SK-N-SH treated with all-trans-retinoic acid at 6 μM for 48 hours (cell line): ENCODE data around the gene GPC6.

Experiments
- ATAC-seq: fragments of 200-7000 bp; cut with Tn5 transposase; 3 replicates; pipeline ENCODE4 v1.9.1; 2020; ENCODE audit warnings: mild to moderate bottlenecking, moderate library complexity
- BACH2 ChIP-seq: fragments of 250-450 bp; sonication (Bioruptor Pico); IDR thresholded peaks from 2 replicates; pipeline ENCODE4 v1.9.0; 2021; ENCODE audit warnings: mild to moderate bottlenecking, borderline replicate concordance
- CSDC2 ChIP-seq: fragments of 250-450 bp; sonication (Bioruptor Pico); IDR thresholded peaks from 2 replicates; pipeline ENCODE4 v1.5.0; 2020; ENCODE audit warnings: mild to moderate bottlenecking, moderate library complexity
- GLIS3 ChIP-seq: fragments of 250-450 bp; sonication (Bioruptor Pico); IDR thresholded peaks from 2 replicates; pipeline ENCODE4 v1.5.0; 2020; ENCODE audit warnings: mild to moderate bottlenecking, moderate library complexity
- ISL1 ChIP-seq: fragments of 250-450 bp; sonication (Bioruptor Pico); IDR thresholded peaks from 2 replicates; pipeline ENCODE4 v2.1.2; 2022; ENCODE audit warnings: mild to moderate bottlenecking, moderate library complexity
- OSR1 ChIP-seq: fragments of 250-450 bp; sonication (Bioruptor Pico); IDR thresholded peaks from 2 replicates; pipeline ENCODE4 v1.8.0; 2022; ENCODE audit warnings: moderate library complexity, mild to moderate bottlenecking, inconsistent platforms
- PPARA ChIP-seq: fragments of 250-450 bp; sonication (Bioruptor Pico); IDR thresholded peaks from 2 replicates; pipeline ENCODE4 v1.5.0; 2020; ENCODE audit warnings: mild to moderate bottlenecking, borderline replicate concordance
- RARB ChIP-seq: fragments of 250-450 bp; sonication (Bioruptor Pico); IDR thresholded peaks from 2 replicates; pipeline ENCODE4 v1.8.0; 2021; ENCODE audit warnings: mild to moderate bottlenecking, moderate library complexity
- SNAI2 ChIP-seq: fragments of 250-450 bp; sonication (Bioruptor Pico); IDR thresholded peaks from 2 replicates; pipeline ENCODE4 v1.5.0; 2020; ENCODE audit warnings: mild to moderate bottlenecking, moderate library complexity
- TCF4 ChIP-seq: fragments of 250-450 bp; sonication (Bioruptor Pico); IDR thresholded peaks from 2 replicates; pipeline ENCODE4 v1.8.0; 2021; ENCODE audit warnings: mild to moderate bottlenecking, moderate library complexity, borderline replicate concordance
- TOX ChIP-seq: fragments of 250-450 bp; sonication (Bioruptor Pico); IDR thresholded peaks from 2 replicates; pipeline ENCODE4 v1.8.0; 2021; ENCODE audit warnings: mild to moderate bottlenecking, moderate library complexity, borderline replicate concordance
- ZC3H10 ChIP-seq: fragments of 250-450 bp; sonication (Bioruptor Pico); IDR thresholded peaks from 2 replicates; pipeline ENCODE4 v1.5.1; 2021; ENCODE audit warnings: mild to moderate bottlenecking, moderate library complexity
- ZFP3 ChIP-seq: fragments of 250-450 bp; sonication (Bioruptor Pico); IDR thresholded peaks from 2 replicates; pipeline ENCODE4 v1.5.0; 2020; ENCODE audit warnings: mild to moderate bottlenecking, moderate library complexity
- ZFP30 ChIP-seq: fragments of 450-650 bp; formaldehyde crosslinking; IDR thresholded peaks from 2 replicates; pipeline ENCODE4 v1.5.0; 2022; ENCODE audit warnings: mild to moderate bottlenecking, moderate library complexity
- ZNF565 ChIP-seq: fragments of 450-650 bp; formaldehyde crosslinking; conservative IDR thresholded peaks from 2 replicates; pipeline ENCODE4 v1.5.0; 2020; ENCODE audit warnings: low read depth, mild to moderate bottlenecking, moderate library complexity
- ZNF70 ChIP-seq: fragments of 450-650 bp; formaldehyde crosslinking; IDR thresholded peaks from 2 replicates; pipeline ENCODE4 v1.5.0; 2020; ENCODE audit warnings: mild to moderate bottlenecking, moderate library complexity
- ZNF8 ChIP-seq: fragments of 450-650 bp; formaldehyde crosslinking; IDR thresholded peaks from 2 replicates; pipeline ENCODE4 v1.5.0; 2020; ENCODE audit warnings: mild to moderate bottlenecking, moderate library complexity
- TF ChIP-seq, protein P1 (sequence below): fragments of 250-450 bp; sonication (Bioruptor Pico); IDR thresholded peaks from 2 replicates; pipeline ENCODE4 v1.8.0; 2021; ENCODE audit warnings: low read depth, mild to moderate bottlenecking, moderate library complexity, borderline replicate concordance
- TF ChIP-seq, protein P2 (sequence below): fragments of 250-450 bp; sonication (Bioruptor Pico); IDR thresholded peaks from 2 replicates; pipeline ENCODE4 v1.5.1; 2021; ENCODE audit warnings: mild to moderate bottlenecking, moderate library complexity
- TF ChIP-seq, protein P3 (sequence below): fragments of 250-450 bp; sonication (Bioruptor Pico); IDR thresholded peaks from 2 replicates; pipeline ENCODE4 v1.5.1; 2020; ENCODE audit warnings: low read depth, mild to moderate bottlenecking, moderate library complexity
- TF ChIP-seq, protein P4 (sequence below): fragments of 250-450 bp; sonication (Bioruptor Pico); IDR thresholded peaks from 2 replicates; pipeline ENCODE4 v1.8.0; 2020; ENCODE audit warnings: mild to moderate bottlenecking, moderate library complexity, borderline replicate concordance

Gene GPC6

DNA sequence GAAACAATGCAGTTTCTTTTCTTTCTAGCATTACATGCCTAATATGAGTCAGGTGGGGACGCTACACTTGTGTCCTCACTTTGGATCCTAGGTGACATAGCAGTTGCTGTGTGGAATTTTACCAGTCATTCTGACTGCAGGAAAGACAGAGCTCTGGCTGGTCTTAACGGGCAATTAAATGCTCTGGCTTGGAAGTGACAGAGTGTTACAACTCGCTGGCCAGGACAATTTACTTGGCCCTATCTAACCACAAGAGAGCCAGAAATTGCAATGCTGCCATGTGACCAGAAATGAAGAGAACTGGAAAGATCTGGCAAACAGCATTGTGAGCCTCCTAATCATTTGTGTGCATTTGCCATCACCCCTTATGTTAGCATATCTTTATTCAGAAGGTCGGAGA lies 901.8 kb downstream of the GPC6 start:
- ATAC-seq = no peak

DNA sequence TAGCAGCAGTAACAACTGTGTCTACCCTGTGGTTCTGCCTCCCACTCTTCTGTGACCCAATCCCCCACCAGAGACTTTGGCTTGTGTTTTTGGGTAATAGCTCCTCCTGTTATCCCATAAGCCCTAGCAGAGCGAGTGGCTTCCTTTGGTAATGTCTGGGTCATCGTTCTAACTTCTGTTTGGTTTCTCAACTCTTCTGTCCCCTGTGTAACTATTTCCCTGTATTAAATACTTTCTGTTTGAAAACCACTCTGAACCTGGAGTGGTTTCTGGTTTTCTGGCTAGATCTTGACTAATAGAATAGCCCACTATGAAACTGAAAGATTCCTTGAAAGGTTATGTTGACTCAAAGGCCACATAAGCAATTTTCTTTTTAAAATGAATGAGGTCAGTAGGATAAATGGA lies 902.9 kb downstream of the GPC6 start:
- no peak for ATAC-seq
- TF ChIP-seq, protein P1, sequence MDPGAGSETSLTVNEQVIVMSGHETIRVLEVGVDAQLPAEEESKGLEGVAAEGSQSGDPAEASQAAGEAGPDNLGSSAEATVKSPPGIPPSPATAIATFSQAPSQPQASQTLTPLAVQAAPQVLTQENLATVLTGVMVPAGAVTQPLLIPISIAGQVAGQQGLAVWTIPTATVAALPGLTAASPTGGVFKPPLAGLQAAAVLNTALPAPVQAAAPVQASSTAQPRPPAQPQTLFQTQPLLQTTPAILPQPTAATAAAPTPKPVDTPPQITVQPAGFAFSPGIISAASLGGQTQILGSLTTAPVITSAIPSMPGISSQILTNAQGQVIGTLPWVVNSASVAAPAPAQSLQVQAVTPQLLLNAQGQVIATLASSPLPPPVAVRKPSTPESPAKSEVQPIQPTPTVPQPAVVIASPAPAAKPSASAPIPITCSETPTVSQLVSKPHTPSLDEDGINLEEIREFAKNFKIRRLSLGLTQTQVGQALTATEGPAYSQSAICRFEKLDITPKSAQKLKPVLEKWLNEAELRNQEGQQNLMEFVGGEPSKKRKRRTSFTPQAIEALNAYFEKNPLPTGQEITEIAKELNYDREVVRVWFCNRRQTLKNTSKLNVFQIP = no peak
- no peak for TF ChIP-seq ZC3H10 (CRISPR knock-in tag)
- TF ChIP-seq, protein P2, sequence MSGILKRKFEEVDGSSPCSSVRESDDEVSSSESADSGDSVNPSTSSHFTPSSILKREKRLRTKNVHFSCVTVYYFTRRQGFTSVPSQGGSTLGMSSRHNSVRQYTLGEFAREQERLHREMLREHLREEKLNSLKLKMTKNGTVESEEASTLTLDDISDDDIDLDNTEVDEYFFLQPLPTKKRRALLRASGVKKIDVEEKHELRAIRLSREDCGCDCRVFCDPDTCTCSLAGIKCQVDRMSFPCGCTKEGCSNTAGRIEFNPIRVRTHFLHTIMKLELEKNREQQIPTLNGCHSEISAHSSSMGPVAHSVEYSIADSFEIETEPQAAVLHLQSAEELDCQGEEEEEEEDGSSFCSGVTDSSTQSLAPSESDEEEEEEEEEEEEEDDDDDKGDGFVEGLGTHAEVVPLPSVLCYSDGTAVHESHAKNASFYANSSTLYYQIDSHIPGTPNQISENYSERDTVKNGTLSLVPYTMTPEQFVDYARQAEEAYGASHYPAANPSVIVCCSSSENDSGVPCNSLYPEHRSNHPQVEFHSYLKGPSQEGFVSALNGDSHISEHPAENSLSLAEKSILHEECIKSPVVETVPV (CRISPR knock-in tag) = no peak
- TF ChIP-seq, protein P3, sequence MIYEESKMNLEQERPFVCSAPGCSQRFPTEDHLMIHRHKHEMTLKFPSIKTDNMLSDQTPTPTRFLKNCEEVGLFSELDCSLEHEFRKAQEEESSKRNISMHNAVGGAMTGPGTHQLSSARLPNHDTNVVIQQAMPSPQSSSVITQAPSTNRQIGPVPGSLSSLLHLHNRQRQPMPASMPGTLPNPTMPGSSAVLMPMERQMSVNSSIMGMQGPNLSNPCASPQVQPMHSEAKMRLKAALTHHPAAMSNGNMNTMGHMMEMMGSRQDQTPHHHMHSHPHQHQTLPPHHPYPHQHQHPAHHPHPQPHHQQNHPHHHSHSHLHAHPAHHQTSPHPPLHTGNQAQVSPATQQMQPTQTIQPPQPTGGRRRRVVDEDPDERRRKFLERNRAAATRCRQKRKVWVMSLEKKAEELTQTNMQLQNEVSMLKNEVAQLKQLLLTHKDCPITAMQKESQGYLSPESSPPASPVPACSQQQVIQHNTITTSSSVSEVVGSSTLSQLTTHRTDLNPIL (CRISPR knock-in tag) = no peak
- no peak for TF ChIP-seq OSR1
- no peak for TF ChIP-seq ZFP30

More for the DNA sequence above, 901.8 kb downstream of the GPC6 start:
- TF ChIP-seq TCF4 (CRISPR knock-in tag) = no peak
- no peak for TF ChIP-seq ZFP30
- TF ChIP-seq ZNF565 (CRISPR knock-in tag) = no peak
- TF ChIP-seq ZNF70 (CRISPR knock-in tag) = no peak
- no peak for TF ChIP-seq ZNF8
- TF ChIP-seq SNAI2 (CRISPR knock-in tag) = no peak
- no peak for TF ChIP-seq GLIS3 (CRISPR knock-in tag)
- TF ChIP-seq TOX (CRISPR knock-in tag) = no peak
- TF ChIP-seq, protein P3 (CRISPR knock-in tag) = no peak
- TF ChIP-seq PPARA (CRISPR knock-in tag) = no peak
- TF ChIP-seq, protein P1 = no peak
- TF ChIP-seq CSDC2 (CRISPR knock-in tag) = no peak
- no peak for TF ChIP-seq ISL1
- no peak for TF ChIP-seq BACH2 (CRISPR knock-in tag)
- TF ChIP-seq ZFP3 (CRISPR knock-in tag) = no peak
- TF ChIP-seq, protein P4, sequence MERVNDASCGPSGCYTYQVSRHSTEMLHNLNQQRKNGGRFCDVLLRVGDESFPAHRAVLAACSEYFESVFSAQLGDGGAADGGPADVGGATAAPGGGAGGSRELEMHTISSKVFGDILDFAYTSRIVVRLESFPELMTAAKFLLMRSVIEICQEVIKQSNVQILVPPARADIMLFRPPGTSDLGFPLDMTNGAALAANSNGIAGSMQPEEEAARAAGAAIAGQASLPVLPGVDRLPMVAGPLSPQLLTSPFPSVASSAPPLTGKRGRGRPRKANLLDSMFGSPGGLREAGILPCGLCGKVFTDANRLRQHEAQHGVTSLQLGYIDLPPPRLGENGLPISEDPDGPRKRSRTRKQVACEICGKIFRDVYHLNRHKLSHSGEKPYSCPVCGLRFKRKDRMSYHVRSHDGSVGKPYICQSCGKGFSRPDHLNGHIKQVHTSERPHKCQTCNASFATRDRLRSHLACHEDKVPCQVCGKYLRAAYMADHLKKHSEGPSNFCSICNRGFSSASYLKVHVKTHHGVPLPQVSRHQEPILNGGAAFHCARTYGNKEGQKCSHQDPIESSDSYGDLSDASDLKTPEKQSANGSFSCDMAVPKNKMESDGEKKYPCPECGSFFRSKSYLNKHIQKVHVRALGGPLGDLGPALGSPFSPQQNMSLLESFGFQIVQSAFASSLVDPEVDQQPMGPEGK (CRISPR knock-in tag) = no peak
- TF ChIP-seq RARB = no peak
- TF ChIP-seq ZC3H10 (CRISPR knock-in tag) = no peak

DNA sequence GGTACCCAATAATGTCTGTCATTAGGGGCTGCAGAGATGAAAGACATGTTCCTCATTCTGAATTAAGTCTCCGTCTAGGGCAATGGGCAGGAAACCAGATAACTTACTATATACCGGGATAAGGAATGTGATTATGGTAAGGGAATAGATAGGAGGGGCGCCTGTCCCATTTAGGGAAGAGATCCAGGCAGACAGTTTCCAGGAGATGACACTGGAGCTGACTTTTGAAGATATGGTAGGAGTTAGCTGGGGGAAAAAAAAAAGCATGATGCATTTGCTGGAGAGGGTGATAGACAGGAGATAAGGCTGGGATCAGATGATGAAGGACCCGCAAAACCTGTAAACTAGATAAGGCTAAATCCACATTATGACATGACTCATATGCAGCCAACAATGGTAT lies 912.2 kb downstream of the GPC6 start:
- ATAC-seq = no peak
- TF ChIP-seq ISL1 (peak; percentile 45; the same call in 1 of the 2 replicates), ZFP3 (CRISPR knock-in tag) (peak; percentile 56; the same call in 1 of the 2 replicates), RARB (no peak)
